Lower leg skin (tissue), 3 donors: Measurements from ENCODE around the gene GNB2.

ENCODE experiments used
- POLR2A ChIP-seq, 2 donors: fragments of 450-650 bp; IDR thresholded peaks; one replicate each; pipeline ENCODE4 v1.6.1; 2016 to 2017; ENCODE audit warnings: antibody characterized with exemption in 2 of 2, mild to moderate bottlenecking in 1 of 2, moderate library complexity in 1 of 2
- TF ChIP-seq, protein P1 (sequence below), 3 donors: fragments of 450-650 bp; IDR thresholded peaks; one replicate each; pipeline ENCODE4 v1.5.1; 2016; ENCODE audit warnings: antibody characterized with exemption in 3 of 3, mild to moderate bottlenecking in 3 of 3, moderate library complexity in 2 of 3

DNA sequence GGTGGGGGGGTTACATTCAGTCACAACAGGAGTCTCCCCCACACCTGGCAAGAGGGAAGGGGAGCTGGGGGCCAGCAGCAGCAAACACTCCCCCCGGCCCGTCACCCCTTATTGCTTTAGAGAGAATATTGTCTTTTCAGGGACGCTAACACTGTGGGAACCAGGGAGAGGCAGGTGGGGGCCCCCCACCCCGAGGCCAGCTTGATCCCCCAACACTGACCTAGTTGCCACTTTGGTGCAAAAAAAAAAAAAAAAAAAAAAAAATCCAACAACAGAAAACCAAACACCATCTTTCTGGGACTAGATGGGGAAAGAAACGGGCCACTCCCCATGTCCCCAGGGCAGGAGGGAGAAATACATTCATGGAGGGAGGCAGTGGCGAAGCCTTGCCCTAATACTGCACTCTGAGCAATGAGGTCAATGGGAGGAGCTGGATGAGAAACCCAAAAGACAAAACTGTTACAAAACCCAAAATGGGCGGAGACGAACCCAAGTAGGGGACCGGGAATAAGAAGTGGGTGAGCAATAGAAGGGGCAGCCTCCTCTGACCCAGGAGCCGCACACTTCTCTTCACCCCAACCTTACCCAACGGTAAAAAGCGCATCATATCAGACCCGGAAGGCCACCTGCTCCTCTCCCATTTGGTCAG is 6.5 kb downstream of the GNB2 start:
- TF ChIP-seq, protein P1, sequence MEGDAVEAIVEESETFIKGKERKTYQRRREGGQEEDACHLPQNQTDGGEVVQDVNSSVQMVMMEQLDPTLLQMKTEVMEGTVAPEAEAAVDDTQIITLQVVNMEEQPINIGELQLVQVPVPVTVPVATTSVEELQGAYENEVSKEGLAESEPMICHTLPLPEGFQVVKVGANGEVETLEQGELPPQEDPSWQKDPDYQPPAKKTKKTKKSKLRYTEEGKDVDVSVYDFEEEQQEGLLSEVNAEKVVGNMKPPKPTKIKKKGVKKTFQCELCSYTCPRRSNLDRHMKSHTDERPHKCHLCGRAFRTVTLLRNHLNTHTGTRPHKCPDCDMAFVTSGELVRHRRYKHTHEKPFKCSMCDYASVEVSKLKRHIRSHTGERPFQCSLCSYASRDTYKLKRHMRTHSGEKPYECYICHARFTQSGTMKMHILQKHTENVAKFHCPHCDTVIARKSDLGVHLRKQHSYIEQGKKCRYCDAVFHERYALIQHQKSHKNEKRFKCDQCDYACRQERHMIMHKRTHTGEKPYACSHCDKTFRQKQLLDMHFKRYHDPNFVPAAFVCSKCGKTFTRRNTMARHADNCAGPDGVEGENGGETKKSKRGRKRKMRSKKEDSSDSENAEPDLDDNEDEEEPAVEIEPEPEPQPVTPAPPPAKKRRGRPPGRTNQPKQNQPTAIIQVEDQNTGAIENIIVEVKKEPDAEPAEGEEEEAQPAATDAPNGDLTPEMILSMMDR (IDR thresholded peaks at IDR 0.05) = no peak
- TF ChIP-seq POLR2A (IDR thresholded peaks at IDR 0.05) = no peak
